DOHH2 (cell line): ENCODE results near the gene SORT1.

Experiments used
- EZH2phosphoT487 ChIP-seq: fragments of 200-600 bp; sonication (generic); IDR thresholded peaks from 2 replicates; pipeline ENCODE4 v1.6.1; 2017; ENCODE audit warnings: borderline replicate concordance, mild to moderate bottlenecking, antibody characterized with exemption, low read length, moderate library complexity, mixed read lengths
- TF ChIP-seq, protein P1 (sequence below): fragments of 200-600 bp; sonication (generic); IDR thresholded peaks from one replicate; pipeline ENCODE4 v1.5.1; 2014; ENCODE audit warnings: antibody characterized with exemption, mild to moderate bottlenecking, low read depth, low read length; ENCODE audit not compliant: poor library complexity, severe bottlenecking

DNA sequence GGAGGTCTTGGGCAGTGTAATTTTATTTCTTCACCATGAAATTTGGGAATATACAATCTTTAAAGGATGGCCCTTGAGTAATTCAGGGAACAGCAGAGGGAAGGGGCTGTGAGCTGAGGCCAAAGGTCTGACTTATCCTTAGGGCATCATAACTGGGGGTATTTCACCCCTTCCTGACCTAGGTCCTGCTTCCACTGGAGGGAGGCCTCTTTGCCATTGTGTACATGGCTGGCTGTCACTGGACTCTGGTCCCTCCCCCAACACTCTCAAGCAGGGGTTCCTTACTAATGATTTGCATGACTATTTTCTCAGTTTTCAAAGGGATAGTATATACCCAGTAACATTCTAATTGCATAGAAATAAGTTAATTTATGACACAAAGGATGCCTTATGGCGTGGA lies 107.6 kb downstream of the SORT1 start:
- TF ChIP-seq, protein P1, sequence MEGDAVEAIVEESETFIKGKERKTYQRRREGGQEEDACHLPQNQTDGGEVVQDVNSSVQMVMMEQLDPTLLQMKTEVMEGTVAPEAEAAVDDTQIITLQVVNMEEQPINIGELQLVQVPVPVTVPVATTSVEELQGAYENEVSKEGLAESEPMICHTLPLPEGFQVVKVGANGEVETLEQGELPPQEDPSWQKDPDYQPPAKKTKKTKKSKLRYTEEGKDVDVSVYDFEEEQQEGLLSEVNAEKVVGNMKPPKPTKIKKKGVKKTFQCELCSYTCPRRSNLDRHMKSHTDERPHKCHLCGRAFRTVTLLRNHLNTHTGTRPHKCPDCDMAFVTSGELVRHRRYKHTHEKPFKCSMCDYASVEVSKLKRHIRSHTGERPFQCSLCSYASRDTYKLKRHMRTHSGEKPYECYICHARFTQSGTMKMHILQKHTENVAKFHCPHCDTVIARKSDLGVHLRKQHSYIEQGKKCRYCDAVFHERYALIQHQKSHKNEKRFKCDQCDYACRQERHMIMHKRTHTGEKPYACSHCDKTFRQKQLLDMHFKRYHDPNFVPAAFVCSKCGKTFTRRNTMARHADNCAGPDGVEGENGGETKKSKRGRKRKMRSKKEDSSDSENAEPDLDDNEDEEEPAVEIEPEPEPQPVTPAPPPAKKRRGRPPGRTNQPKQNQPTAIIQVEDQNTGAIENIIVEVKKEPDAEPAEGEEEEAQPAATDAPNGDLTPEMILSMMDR: no peak
- TF ChIP-seq EZH2phosphoT487: no peak
